MCF 10A (cell line): ENCODE measurements around the gene KRTAP4-6. TPM values are rescaled to one million over a fixed set of nuclear protein-coding genes. Genes with fewer than 3 reads are reported as not detected.

Experiments
- BruUV-seq: library from RNA; stranded (reverse); fragments of 400-500 nt; replicated peaks from 2 replicates; lab custom pipeline; 2021; lab: Mats Ljungman, UMichigan
- CTCF ChIA-PET: fragments of 300-600 bp; sonication (Branson Sonifier 250); formaldehyde crosslinking; extraction: SDS; loops from one replicate; lab custom pipeline; 2021; ENCODE audit warnings: antibody characterized with exemption, inconsistent platforms; lab: Yijun Ruan, JAX
- POLR2A ChIA-PET: fragments of 300-600, 350-650 bp; sonication (Branson Sonifier 250); formaldehyde crosslinking; extraction: SDS; loops from one replicate; lab custom pipeline; 2020; ENCODE audit warnings: antibody characterized with exemption, inconsistent platforms; lab: Yijun Ruan, JAX
- DNase-seq: peaks from one replicate; pipeline ENCODE4 v3.0.0-alpha.2; 2018; ENCODE audit not compliant: unreplicated experiment
- H3K27ac Mint-ChIP-seq: one replicate; pipeline ENCODE4 v1.8.0; 2022; ENCODE audit warnings: mild to moderate bottlenecking, low read depth, mixed read lengths; ENCODE audit not compliant: unreplicated experiment
- H3K27me3 Mint-ChIP-seq: one replicate; pipeline ENCODE4 v1.8.0; 2022; ENCODE audit warnings: mixed read lengths; ENCODE audit not compliant: insufficient read depth, unreplicated experiment
- H3K36me3 Mint-ChIP-seq: one replicate; pipeline ENCODE4 v1.8.0; 2022; ENCODE audit warnings: mild to moderate bottlenecking, moderate library complexity, mixed read lengths; ENCODE audit not compliant: insufficient read depth, unreplicated experiment
- H3K4me1 Mint-ChIP-seq: one replicate; pipeline ENCODE4 v1.8.0; 2022; ENCODE audit warnings: mixed read lengths; ENCODE audit not compliant: insufficient read depth, unreplicated experiment
- H3K4me3 Mint-ChIP-seq: one replicate; pipeline ENCODE4 v1.8.0; 2022; ENCODE audit warnings: mild to moderate bottlenecking, moderate library complexity, mixed read lengths; ENCODE audit not compliant: unreplicated experiment
- H3K9me3 Mint-ChIP-seq: one replicate; pipeline ENCODE4 v1.8.0; 2022; ENCODE audit warnings: mixed read lengths; ENCODE audit not compliant: unreplicated experiment
- CTCF ChIP-seq: fragments of 200-600 bp; IDR thresholded peaks from one replicate; pipeline ENCODE4 v1.8.0; 2022; ENCODE audit warnings: antibody characterized with exemption, mild to moderate bottlenecking; ENCODE audit not compliant: unreplicated experiment
- intact Hi-C: fragments of 100-400 bp; cut with micrococcal nuclease; formaldehyde crosslinking; loops from 2 replicates; pipeline ENCODE4 v1.14.1; 2022
- total RNA-seq: library from RNA; stranded (reverse); gene quantifications from 2 replicates; pipeline ENCODE4 v1.2.3, GENCODE V29; 2022

KRTAP4-6 gene
- total RNA-seq, 1 experiment from 2014 or later: not detected

GRCh38 chr17:41184480-41184961, 44.2 kb upstream of the KRTAP4-6 start, which contains the start of gene KRTAP4-1:
KRTAP4-1 (minus strand) TSS chr17:41184911; CDS start chr17:41184854, 57 bp downstream.
- Mint-ChIP-seq H3K27ac (no peak within 1 kb of the TSS), H3K27me3 (peaks cover 42% of the 10 kb centered on the region), H3K9me3 (no peaks in the 10 kb centered on the region), H3K4me1 (no peaks in the 10 kb centered on the region), H3K36me3 (no peaks in the 10 kb centered on the region), H3K4me3 (no peak within 1 kb of the TSS)
- ChIA-PET POLR2A (no interaction called here), CTCF (interaction anchor here (0.7 kb wide), 1 partner anchor 138 kb away, joined by 5 read pairs; no protein-coding TSS in a partner anchor)
- no peak for TF ChIP-seq CTCF
- no peak for DNase-seq
- intact Hi-C loops: no loop called here
- no TSS peak for BruUV-seq

GRCh38 chr17:41178843-41179616, 38.7 kb upstream of the KRTAP4-6 start:
- no TSS peak for BruUV-seq
- intact Hi-C loops: no loop called here
- Mint-ChIP-seq H3K27me3 (peaks cover 35% of the 10 kb centered on the region), H3K4me1 (no peaks in the 10 kb centered on the region), H3K27ac (no peak overlapping the region), H3K36me3 (no peaks in the 10 kb centered on the region), H3K9me3 (no peaks in the 10 kb centered on the region), H3K4me3 (no peak overlapping the region)
- DNase-seq: no peak
- CTCF ChIA-PET: interaction anchor here (0.7 to 1.4 kb wide), 2 partner anchors 34 to 143 kb away, joined by 3 to 5 read pairs; no protein-coding TSS in a partner anchor
- no peak for TF ChIP-seq CTCF
- POLR2A ChIA-PET: interaction anchor here (0.9 kb wide), 1 partner anchor 10 kb away, joined by 3 read pairs; no protein-coding TSS in a partner anchor

GRCh38 chr17:41178341-41178740, 38.0 kb upstream of the KRTAP4-6 start:
- CTCF ChIA-PET: interaction anchor here (0.7 to 1.4 kb wide), 2 partner anchors 34 to 144 kb away, joined by 3 to 5 read pairs; no protein-coding TSS in a partner anchor
- H3K9me3 Mint-ChIP-seq: no peaks in the 10 kb centered on the region
- POLR2A ChIA-PET: interaction anchor here (0.9 kb wide), 1 partner anchor 10 kb away, joined by 3 read pairs; no protein-coding TSS in a partner anchor
- H3K4me1 Mint-ChIP-seq: no peaks in the 10 kb centered on the region
- no peak for TF ChIP-seq CTCF
- DNase-seq: no peak
- no peak overlapping the region for H3K4me3 Mint-ChIP-seq
- intact Hi-C loops: no loop called here
- peaks cover 28% of the 10 kb centered on the region for H3K27me3 Mint-ChIP-seq
- no peak overlapping the region for H3K27ac Mint-ChIP-seq
- H3K36me3 Mint-ChIP-seq: no peaks in the 10 kb centered on the region
- no TSS peak for BruUV-seq

- Mint-ChIP-seq H3K4me1 (no peaks in the 10 kb centered on the region), H3K36me3 (no peaks in the 10 kb centered on the region)
- POLR2A ChIA-PET: no interaction called here
These were observed 37.5 kb upstream of the KRTAP4-6 start, which contains the start of gene KRTAP4-2 for GRCh38 chr17:41177727-41178271. KRTAP4-2 (minus strand) TSS chr17:41178221; CDS start chr17:41178164, 57 bp downstream.

More at GRCh38 chr17:41177727-41178271, 37.5 kb upstream of the KRTAP4-6 start, which contains the start of gene KRTAP4-2:
- CTCF ChIA-PET: interaction anchor here (1.4 kb wide), 1 partner anchor 144 kb away, joined by 5 read pairs; no protein-coding TSS in a partner anchor
- no peak for DNase-seq
- no peak within 1 kb of the TSS for H3K27ac Mint-ChIP-seq
- intact Hi-C loops: no loop called here
- BruUV-seq: no TSS peak
- no peak for TF ChIP-seq CTCF
- H3K9me3 Mint-ChIP-seq: no peaks in the 10 kb centered on the region
- peaks cover 23% of the 10 kb centered on the region for H3K27me3 Mint-ChIP-seq
- no peak within 1 kb of the TSS for H3K4me3 Mint-ChIP-seq
